NCI-H2227 (cell line): ENCODE results near the gene MMP14.
"Not testable (repeated sequence)": the region's sequence is repeated elsewhere in the genome, so short reads cannot be mapped to it uniquely, and the experiment has no call there.

ENCODE experiments used
- DNase-seq: peaks from one replicate; lab custom pipeline; 2025; ENCODE audit not compliant: unreplicated experiment; lab: John Stamatoyannopoulos, UW

MMP14 gene

GRCh38 chr14:22856428-22856827 lies 20.0 kb downstream of the MMP14 start:
- DNase-seq = no peak

DNA sequence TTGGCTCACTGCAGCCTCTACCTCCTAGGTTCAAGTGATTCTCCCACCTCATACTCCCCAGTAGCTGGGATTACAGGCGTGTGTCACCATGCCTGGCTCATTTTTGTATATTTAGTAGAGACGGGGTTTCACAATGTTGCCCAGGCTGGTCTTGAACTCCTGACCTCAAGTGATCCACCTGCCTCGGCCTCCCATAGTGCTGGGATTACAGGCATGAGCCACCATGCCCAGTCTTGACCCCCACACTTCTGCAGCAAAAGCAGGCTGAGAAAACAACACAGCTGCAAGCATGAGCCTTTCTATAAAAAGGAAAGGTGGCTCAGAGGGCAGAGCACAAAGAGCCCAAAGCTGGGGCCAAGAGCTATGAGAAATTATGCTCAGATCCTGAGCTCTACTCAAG lies 24.0 kb downstream of the MMP14 start:
- not testable (repeated sequence) for DNase-seq

DNA sequence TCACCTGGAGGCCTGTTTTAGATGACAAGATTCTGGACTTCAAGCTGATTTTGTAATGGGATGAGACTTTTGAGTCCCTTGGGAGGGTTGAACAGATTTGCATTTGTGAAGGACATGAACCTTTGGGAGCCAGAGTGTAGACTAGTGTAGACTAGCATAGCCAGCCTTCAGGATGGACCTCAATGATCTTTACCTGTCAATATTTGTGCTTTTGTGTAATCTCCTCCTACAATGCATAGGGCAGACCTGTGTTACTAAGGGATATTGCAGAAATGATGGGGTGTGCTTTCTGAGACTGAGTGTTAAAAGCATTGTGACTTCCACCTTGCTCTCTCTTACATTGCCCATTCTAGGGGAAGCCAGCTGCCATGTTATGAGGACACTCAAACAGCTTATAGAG lies 25.3 kb downstream of the MMP14 start:
- DNase-seq = no peak

DNA sequence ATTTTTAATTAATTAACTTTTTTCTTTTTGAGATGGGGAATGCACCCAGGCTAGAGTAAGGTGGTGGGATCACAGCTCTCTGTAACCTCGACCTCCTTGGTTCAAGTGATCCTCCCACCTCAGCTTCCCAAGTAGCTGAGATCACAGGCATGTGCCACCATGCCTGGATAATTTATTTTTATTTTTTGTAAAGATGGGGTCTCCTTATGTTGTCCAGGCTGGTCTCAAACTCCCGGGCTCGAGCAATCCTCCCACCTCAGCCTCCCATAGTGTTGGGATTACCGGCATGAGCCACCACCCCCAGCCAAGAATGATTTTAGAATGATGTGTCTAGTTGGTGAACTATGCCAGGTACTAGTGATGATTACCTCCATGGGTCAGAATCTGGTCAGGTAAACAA lies 28.6 kb downstream of the MMP14 start:
- DNase-seq = no peak

DNA sequence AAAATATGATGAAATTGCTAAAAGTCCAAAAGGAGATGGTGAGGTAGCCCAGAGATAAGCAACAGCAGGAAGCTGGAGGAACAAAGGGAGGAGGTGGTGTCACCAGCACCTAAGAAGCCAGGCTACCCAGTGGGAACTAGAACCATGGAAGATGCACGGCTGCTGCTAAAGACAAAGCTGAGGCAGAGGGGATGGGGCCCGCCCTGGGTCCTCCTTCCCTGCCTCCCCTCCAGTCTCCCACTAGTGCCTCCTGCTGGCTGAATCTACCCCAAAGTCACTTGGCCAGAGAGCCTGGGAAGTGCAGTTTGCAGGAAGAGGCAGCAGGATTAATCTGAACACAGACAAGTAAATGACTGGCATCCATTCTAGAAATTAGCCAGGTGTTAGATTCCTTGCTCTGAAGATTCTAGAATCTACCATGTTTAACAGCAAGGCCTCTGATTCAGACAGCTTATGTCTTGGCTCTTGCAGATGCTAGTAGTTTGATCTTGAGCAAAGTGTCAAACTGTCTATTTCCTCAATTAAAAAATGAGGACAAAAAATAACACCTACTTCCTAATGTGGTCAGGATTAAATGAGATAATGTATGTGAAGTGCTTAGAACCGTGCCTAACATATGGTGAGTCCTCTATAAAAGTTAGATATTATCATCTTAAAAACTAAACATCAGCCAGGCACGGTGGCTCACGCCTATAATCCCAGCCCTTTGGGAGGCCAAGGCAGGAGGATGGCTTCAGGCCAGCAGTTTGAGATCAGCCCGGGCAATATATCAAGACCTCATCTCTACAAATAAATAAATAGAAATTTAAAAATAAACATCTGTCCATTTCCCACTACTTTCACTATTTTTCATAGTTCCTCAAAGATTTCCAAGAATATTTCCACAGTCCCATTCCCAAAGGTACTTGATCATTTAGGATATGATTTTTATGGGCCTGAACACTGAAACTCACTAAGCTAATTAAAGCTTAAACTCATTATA lies 29.3 kb downstream of the MMP14 start:
- no peak for DNase-seq

GRCh38 chr14:22866874-22867273 lies 30.5 kb downstream of the MMP14 start:
- no peak for DNase-seq

- DNase-seq = no peak
Observed at GRCh38 chr14:22870811-22871223, 34.4 kb downstream of the MMP14 start.

- peak; percentile 56 for DNase-seq
Observed at GRCh38 chr14:22871224-22872032, 35.0 kb downstream of the MMP14 start, which contains the start of gene LRP10. TSS of gene LRP10 (plus strand) at chr14:22871740. CDS start at chr14:22872304, 564 bp downstream.

DNA sequence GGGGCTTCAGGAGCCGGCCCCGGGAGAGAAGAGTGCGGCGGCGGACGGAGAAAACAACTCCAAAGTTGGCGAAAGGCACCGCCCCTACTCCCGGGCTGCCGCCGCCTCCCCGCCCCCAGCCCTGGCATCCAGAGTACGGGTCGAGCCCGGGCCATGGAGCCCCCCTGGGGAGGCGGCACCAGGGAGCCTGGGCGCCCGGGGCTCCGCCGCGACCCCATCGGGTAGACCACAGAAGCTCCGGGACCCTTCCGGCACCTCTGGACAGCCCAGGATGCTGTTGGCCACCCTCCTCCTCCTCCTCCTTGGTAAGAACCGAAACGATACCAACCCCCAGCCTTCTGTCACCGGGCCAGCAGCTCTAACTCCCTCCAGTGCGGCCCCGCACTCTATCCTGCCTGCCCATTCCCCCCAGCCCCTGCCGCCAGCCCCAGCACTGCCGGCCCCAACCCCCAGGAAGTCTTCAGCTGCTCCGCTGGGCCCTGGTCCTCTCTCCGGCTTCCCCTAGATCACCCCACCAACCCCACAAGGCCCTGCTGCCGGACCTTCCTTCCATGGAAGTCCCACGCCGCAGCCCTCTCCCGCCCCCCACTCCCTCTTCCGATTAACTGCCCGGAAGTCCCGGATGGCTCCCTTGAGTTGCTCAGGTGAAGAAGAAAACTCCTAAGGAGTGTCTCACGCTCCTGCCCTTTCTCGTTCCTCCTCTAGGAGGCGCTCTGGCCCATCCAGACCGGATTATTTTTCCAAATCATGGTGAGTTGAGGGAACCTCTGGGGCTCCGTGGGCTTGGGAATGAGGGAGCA lies 35.8 kb downstream of the MMP14 start:
- DNase-seq = peak; percentile 84

GRCh38 chr14:22872833-22873520 lies 36.6 kb downstream of the MMP14 start:
- no peak for DNase-seq

GRCh38 chr14:22875003-22875747 lies 38.8 kb downstream of the MMP14 start:
- DNase-seq = no peak

DNA sequence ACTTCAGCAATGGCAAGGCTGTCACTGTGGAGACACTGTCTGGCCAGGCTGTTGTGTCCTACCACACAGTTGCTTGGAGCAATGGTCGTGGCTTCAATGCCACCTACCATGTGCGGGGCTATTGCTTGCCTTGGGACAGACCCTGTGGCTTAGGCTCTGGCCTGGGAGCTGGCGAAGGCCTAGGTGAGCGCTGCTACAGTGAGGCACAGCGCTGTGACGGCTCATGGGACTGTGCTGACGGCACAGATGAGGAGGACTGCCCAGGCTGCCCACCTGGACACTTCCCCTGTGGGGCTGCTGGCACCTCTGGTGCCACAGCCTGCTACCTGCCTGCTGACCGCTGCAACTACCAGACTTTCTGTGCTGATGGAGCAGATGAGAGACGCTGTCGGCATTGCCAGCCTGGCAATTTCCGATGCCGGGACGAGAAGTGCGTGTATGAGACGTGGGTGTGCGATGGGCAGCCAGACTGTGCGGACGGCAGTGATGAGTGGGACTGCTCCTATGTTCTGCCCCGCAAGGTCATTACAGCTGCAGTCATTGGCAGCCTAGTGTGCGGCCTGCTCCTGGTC lies 39.4 kb downstream of the MMP14 start:
- DNase-seq = no peak

- DNase-seq = no peak
Observed at GRCh38 chr14:22877000-22877501, 40.7 kb downstream of the MMP14 start.

GRCh38 chr14:22878271-22879246 lies 42.2 kb downstream of the MMP14 start:
- DNase-seq = no peak

GRCh38 chr14:22882064-22882463 lies 45.7 kb downstream of the MMP14 start:
- no peak for DNase-seq

DNA sequence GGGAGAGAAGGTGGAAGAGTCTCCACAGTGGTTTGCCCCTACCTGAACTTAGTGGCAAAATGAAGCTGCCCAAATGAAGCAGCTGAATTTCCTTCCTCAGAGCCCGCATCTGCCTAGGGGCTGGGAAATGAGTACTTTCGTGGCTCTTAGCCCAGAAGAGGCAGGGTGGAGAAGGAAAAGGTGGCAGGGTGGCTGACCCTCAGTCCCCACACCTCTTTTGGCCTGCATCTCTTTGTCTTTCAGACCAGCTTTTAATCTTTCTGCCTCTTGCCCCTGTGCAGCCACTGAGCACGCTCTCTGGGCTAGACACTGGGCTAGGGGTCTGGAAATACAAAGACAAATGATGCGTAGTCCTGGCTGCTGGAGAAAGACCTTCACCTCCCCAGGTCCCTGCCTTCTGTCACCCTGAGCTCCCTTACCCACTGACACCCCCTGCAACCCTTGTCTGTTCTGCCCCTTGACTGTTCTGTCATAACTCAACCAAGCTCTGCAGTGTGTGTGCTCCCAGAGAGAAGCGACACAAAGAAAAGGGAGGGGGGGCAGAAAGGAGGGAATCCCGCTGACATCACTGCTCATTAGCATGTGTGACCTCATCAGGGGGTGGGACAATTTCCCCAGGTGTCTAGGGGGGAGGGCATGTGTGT lies 46.3 kb downstream of the MMP14 start:
- DNase-seq = peak; percentile 76

DNA sequence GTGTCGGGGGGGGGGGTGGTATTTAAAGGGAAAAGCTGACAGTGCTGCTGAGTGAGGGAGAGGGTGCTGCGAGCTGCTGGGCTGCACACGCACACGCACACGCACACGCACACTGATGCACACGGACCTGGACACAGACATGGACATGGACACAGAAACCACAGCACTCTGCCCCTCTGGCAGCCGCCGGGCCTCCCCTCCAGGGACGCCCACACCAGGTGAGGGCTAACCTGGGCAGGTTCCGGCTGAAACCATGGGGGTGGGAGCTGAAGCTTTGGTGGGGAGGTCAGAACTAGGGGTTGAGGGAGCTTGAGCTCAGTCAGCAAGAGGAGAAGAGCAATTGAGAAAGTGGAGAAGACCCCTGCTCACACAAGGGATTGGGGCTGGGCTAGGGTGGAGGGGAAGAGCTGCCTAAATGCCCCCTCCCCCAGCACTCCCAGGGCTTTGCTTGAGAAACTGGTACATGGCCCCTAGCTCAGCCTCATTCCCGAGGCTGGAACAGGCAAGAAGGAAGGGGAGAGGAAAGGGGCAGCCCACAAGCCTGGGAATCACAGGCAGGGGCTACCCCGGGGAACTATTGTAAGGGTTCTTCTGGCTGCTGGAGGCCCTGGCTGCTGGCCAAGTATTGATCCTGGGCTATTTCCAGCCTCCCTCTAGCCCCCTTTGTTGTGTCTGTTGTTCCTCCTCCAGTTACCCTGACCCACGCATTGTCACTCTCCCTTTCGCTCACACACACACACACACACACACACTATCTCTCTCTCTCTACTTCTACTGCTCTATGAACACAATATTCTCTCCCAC lies 47.0 kb downstream of the MMP14 start, which contains the start of gene REM2:
Gene REM2, plus strand, starts transcription at position 50 of the 804 bp plus-strand sequence. Its CDS starts 66 bp downstream, at position 116.
- peak; percentile 80 for DNase-seq
